RKO (cell line): ENCODE results near the gene PLAAT4.
"Not testable (repeated sequence)": the region's sequence is repeated elsewhere in the genome, so short reads cannot be mapped to it uniquely, and the experiment has no call there.

Experiments used
- DNase-seq: peaks from one replicate; pipeline ENCODE4 v3.0.0-alpha.2; 2016; ENCODE audit warnings: low spot score

Gene PLAAT4

GRCh38 chr11:63511048-63511748, 25.4 kb upstream of the PLAAT4 start:
- DNase-seq = no peak

- DNase-seq = no peak
Observed at GRCh38 chr11:63512816-63513215, 23.8 kb upstream of the PLAAT4 start.

- no peak for DNase-seq
Observed at GRCh38 chr11:63516109-63516508, 20.5 kb upstream of the PLAAT4 start.

GRCh38 chr11:63517156-63517555, 19.5 kb upstream of the PLAAT4 start:
- no peak for DNase-seq

GRCh38 chr11:63518548-63518947, 18.1 kb upstream of the PLAAT4 start:
- no peak for DNase-seq

GRCh38 chr11:63520606-63521170, 15.9 kb upstream of the PLAAT4 start:
- no peak for DNase-seq

GRCh38 chr11:63521896-63522295, 14.7 kb upstream of the PLAAT4 start:
- no peak for DNase-seq

GRCh38 chr11:63523151-63523550, 13.5 kb upstream of the PLAAT4 start:
- no peak for DNase-seq

- no peak for DNase-seq
Observed at GRCh38 chr11:63527667-63528066, 8.9 kb upstream of the PLAAT4 start.

GRCh38 chr11:63528156-63528555, 8.5 kb upstream of the PLAAT4 start:
- DNase-seq = not testable (repeated sequence)

- not testable (repeated sequence) for DNase-seq
Observed at GRCh38 chr11:63528729-63529278, 7.8 kb upstream of the PLAAT4 start.

- DNase-seq = not testable (repeated sequence)
Observed at GRCh38 chr11:63529373-63529772, 7.2 kb upstream of the PLAAT4 start.

- no peak for DNase-seq
Observed at GRCh38 chr11:63530021-63530420, 6.6 kb upstream of the PLAAT4 start.

GRCh38 chr11:63531074-63531792, 5.4 kb upstream of the PLAAT4 start:
- peak; percentile 29 for DNase-seq

- DNase-seq = no peak
Observed at GRCh38 chr11:63532117-63532516, 4.5 kb upstream of the PLAAT4 start.

GRCh38 chr11:63532799-63533475, 3.7 kb upstream of the PLAAT4 start:
- no peak for DNase-seq

- DNase-seq = no peak
Observed at GRCh38 chr11:63534076-63534475, 2.5 kb upstream of the PLAAT4 start.

- DNase-seq = no peak
Observed at GRCh38 chr11:63534895-63535461, 1.6 kb upstream of the PLAAT4 start.

- no peak for DNase-seq
Observed at GRCh38 chr11:63535734-63536133, 874 bp upstream of the PLAAT4 start.

GRCh38 chr11:63537293-63538101, 889 bp downstream of the PLAAT4 start:
- DNase-seq = no peak

- DNase-seq = not testable (repeated sequence)
Observed at GRCh38 chr11:63542506-63542905, 5.9 kb downstream of the PLAAT4 start.
